Endothelial cell of umbilical vein (primary cell): Measurements from ENCODE around the gene TRIM14.

ENCODE experiments used
- EZH2 ChIP-seq: IDR thresholded peaks from 2 replicates; pipeline ENCODE4 v1.6.1; 2012; ENCODE audit warnings: borderline replicate concordance, low read depth, mild to moderate bottlenecking, moderate library complexity, low read length, inconsistent platforms; ENCODE audit not compliant: severe bottlenecking
- JUN ChIP-seq: IDR thresholded peaks from 2 replicates; pipeline ENCODE4 v1.6.1; 2011; ENCODE audit warnings: borderline replicate concordance, low read depth; ENCODE audit not compliant: insufficient read length, insufficient read depth
- POLR2A ChIP-seq: IDR thresholded peaks from 2 replicates; pipeline ENCODE4 v1.6.1; 2012; ENCODE audit warnings: low read depth, mild to moderate bottlenecking, control low read depth, low read length
- POLR2AphosphoS5 ChIP-seq: IDR thresholded peaks from 2 replicates; pipeline ENCODE4 v1.6.1; 2012; ENCODE audit warnings: low read depth, mild to moderate bottlenecking, control low read depth, low read length, moderate library complexity; ENCODE audit not compliant: insufficient read depth
- TF ChIP-seq, protein P1 (sequence below), 2 donors: IDR thresholded peaks; 1 replicate in 1 of 2; 2 replicates in 1 of 2; pipeline ENCODE4 v1.5.1; 2011; ENCODE audit warnings: low read length in 2 of 2, mild to moderate bottlenecking in 2 of 2, moderate library complexity in 2 of 2, control low read depth in 1 of 2, inconsistent platforms in 1 of 2, low read depth in 1 of 2; ENCODE audit not compliant: insufficient read depth in 1 of 2; ENCODE audit errors: extremely low read depth in 1 of 2

DNA sequence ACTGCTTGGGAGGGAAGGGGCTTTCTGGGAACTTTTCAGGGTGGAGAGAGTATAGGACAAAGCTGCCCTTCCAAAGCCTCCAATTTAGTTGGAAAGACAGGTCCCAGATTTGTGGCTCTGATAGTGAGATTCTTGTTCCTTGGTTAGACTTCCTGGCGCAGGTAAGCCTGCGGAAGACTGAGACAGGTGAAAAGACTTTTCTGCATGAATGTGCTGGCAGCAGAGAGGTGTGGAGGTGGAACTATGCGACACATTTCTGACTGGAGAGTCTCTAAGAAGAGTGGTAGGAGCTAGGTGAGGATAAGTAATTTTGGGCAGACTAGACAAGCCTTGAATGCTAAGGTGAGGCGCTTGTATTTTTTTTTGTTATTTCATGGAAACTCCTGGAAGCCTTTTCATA, 32.6 kb downstream of the TRIM14 start:
- TF ChIP-seq, protein P1, sequence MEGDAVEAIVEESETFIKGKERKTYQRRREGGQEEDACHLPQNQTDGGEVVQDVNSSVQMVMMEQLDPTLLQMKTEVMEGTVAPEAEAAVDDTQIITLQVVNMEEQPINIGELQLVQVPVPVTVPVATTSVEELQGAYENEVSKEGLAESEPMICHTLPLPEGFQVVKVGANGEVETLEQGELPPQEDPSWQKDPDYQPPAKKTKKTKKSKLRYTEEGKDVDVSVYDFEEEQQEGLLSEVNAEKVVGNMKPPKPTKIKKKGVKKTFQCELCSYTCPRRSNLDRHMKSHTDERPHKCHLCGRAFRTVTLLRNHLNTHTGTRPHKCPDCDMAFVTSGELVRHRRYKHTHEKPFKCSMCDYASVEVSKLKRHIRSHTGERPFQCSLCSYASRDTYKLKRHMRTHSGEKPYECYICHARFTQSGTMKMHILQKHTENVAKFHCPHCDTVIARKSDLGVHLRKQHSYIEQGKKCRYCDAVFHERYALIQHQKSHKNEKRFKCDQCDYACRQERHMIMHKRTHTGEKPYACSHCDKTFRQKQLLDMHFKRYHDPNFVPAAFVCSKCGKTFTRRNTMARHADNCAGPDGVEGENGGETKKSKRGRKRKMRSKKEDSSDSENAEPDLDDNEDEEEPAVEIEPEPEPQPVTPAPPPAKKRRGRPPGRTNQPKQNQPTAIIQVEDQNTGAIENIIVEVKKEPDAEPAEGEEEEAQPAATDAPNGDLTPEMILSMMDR (IDR thresholded peaks at IDR 0.05; ENCODE audit: extremely low read depth in 1 of 2, insufficient read depth in 1 of 2, low read depth in 1 of 2, low read length in 2 of 2): no peak
- TF ChIP-seq POLR2A (no peak), EZH2 (no peak), POLR2AphosphoS5 (no peak), JUN (no peak)
